ENCODE results near the gene EMX1. TPM values are rescaled to one million over a fixed set of nuclear protein-coding genes. Genes with fewer than 3 reads are reported as not detected.
A peak's percentile ranks its signal among the peaks of the same experiment; 100 is the strongest.

Gene EMX1
- total and polyA plus RNA-seq, 2 of the 13 experiments (the other 11 are each of a cell fraction or from before 2014, with no cell fraction given) = 0.62 to 4.9 TPM

- TF ChIP-seq SOX6 (IDR thresholded peaks at IDR 0.05) (no peak), SOX6 (CRISPR knock-in tag; IDR thresholded peaks at IDR 0.05) (peak; percentile 63), THRA (CRISPR knock-in tag; IDR thresholded peaks at IDR 0.05; ENCODE audit: borderline replicate concordance) (peak; percentile 73), ZNF3 (CRISPR knock-in tag; IDR thresholded peaks at IDR 0.05) (no peak), ZNF572 (CRISPR knock-in tag; IDR thresholded peaks at IDR 0.05) (peak; percentile 74; the same call in 1 of the 2 replicates), CHD4 (IDR thresholded peaks at IDR 0.05; ENCODE audit: borderline replicate concordance, low read length) (no peak), NFKBIZ (CRISPR knock-in tag; IDR thresholded peaks at IDR 0.05) (no peak), ZBTB38 (CRISPR knock-in tag; IDR thresholded peaks at IDR 0.05) (peak; percentile 27; the same call in 1 of the 2 replicates)
- TF ChIP-seq, protein P1, sequence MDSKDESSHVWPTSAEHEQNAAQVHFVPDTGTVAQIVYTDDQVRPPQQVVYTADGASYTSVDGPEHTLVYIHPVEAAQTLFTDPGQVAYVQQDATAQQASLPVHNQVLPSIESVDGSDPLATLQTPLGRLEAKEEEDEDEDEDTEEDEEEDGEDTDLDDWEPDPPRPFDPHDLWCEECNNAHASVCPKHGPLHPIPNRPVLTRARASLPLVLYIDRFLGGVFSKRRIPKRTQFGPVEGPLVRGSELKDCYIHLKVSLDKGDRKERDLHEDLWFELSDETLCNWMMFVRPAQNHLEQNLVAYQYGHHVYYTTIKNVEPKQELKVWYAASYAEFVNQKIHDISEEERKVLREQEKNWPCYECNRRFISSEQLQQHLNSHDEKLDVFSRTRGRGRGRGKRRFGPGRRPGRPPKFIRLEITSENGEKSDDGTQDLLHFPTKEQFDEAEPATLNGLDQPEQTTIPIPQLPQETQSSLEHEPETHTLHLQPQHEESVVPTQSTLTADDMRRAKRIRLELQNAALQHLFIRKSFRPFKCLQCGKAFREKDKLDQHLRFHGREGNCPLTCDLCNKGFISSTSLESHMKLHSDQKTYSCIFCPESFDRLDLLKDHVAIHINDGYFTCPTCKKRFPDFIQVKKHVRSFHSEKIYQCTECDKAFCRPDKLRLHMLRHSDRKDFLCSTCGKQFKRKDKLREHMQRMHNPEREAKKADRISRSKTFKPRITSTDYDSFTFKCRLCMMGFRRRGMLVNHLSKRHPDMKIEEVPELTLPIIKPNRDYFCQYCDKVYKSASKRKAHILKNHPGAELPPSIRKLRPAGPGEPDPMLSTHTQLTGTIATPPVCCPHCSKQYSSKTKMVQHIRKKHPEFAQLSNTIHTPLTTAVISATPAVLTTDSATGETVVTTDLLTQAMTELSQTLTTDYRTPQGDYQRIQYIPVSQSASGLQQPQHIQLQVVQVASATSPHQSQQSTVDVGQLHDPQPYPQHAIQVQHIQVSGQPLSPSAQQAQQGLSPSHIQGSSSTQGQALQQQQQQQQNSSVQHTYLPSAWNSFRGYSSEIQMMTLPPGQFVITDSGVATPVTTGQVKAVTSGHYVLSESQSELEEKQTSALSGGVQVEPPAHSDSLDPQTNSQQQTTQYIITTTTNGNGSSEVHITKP (CRISPR knock-in tag; IDR thresholded peaks at IDR 0.05; ENCODE audit: low read depth) = no peak
- TF ChIP-seq, protein P2, sequence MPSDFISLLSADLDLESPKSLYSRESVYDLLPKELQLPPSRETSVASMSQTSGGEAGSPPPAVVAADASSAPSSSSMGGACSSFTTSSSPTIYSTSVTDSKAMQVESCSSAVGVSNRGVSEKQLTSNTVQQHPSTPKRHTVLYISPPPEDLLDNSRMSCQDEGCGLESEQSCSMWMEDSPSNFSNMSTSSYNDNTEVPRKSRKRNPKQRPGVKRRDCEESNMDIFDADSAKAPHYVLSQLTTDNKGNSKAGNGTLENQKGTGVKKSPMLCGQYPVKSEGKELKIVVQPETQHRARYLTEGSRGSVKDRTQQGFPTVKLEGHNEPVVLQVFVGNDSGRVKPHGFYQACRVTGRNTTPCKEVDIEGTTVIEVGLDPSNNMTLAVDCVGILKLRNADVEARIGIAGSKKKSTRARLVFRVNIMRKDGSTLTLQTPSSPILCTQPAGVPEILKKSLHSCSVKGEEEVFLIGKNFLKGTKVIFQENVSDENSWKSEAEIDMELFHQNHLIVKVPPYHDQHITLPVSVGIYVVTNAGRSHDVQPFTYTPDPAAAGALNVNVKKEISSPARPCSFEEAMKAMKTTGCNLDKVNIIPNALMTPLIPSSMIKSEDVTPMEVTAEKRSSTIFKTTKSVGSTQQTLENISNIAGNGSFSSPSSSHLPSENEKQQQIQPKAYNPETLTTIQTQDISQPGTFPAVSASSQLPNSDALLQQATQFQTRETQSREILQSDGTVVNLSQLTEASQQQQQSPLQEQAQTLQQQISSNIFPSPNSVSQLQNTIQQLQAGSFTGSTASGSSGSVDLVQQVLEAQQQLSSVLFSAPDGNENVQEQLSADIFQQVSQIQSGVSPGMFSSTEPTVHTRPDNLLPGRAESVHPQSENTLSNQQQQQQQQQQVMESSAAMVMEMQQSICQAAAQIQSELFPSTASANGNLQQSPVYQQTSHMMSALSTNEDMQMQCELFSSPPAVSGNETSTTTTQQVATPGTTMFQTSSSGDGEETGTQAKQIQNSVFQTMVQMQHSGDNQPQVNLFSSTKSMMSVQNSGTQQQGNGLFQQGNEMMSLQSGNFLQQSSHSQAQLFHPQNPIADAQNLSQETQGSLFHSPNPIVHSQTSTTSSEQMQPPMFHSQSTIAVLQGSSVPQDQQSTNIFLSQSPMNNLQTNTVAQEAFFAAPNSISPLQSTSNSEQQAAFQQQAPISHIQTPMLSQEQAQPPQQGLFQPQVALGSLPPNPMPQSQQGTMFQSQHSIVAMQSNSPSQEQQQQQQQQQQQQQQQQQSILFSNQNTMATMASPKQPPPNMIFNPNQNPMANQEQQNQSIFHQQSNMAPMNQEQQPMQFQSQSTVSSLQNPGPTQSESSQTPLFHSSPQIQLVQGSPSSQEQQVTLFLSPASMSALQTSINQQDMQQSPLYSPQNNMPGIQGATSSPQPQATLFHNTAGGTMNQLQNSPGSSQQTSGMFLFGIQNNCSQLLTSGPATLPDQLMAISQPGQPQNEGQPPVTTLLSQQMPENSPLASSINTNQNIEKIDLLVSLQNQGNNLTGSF (CRISPR knock-in tag; IDR thresholded peaks at IDR 0.05) = no peak
- TF ChIP-seq, protein P3, sequence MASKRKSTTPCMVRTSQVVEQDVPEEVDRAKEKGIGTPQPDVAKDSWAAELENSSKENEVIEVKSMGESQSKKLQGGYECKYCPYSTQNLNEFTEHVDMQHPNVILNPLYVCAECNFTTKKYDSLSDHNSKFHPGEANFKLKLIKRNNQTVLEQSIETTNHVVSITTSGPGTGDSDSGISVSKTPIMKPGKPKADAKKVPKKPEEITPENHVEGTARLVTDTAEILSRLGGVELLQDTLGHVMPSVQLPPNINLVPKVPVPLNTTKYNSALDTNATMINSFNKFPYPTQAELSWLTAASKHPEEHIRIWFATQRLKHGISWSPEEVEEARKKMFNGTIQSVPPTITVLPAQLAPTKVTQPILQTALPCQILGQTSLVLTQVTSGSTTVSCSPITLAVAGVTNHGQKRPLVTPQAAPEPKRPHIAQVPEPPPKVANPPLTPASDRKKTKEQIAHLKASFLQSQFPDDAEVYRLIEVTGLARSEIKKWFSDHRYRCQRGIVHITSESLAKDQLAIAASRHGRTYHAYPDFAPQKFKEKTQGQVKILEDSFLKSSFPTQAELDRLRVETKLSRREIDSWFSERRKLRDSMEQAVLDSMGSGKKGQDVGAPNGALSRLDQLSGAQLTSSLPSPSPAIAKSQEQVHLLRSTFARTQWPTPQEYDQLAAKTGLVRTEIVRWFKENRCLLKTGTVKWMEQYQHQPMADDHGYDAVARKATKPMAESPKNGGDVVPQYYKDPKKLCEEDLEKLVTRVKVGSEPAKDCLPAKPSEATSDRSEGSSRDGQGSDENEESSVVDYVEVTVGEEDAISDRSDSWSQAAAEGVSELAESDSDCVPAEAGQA (IDR thresholded peaks at IDR 0.05; ENCODE audit: low read depth) = 0 out of 2 replicates have a peak, but pooled peaks have one; percentile 36
- TF ChIP-seq, protein P3 (CRISPR knock-in tag; IDR thresholded peaks at IDR 0.05; ENCODE audit: borderline replicate concordance) = no peak
Observed at GRCh38 chr2:72915907-72916742, 1.2 kb upstream of the EMX1 start (continued).

Measured in HepG2 (cell line).